ENCODE measurements around the gene RAB11FIP3. TPM values are rescaled to one million over a fixed set of nuclear protein-coding genes. Genes with fewer than 3 reads are reported as not detected.
A peak's percentile ranks its signal among the peaks of the same experiment; 100 is the strongest.
"Not testable (repeated sequence)": the region's sequence is repeated elsewhere in the genome, so short reads cannot be mapped to it uniquely, and the experiment has no call there.

The RAB11FIP3 gene
- total RNA-seq, 1 donor from 2014 or later, result 28.3 TPM

DNA sequence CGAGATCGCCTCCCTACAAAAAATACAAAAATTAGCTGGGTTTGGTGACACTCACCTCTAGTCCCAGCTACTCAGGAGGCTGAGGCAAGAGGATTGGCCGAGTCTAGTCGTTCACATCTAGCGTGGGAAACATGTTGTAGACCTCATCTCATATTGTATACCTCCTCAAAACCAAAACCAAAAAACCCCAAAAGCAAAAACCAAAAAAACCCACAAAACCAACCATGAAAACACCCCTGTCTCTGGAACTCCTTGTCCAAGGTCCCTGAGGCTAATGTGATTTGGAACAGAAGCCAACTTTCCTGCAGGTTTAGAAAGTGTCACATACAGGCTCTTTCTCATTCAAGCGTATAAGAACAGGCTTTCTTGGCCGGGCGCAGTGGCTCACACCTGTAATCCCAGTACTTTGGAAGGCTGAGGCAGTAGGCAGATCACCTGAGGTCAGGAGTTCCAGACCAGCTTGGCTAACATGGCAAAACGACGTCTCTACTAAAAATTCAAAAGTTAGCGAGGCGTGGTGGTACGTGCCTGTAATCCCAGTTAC is 29.0 kb downstream of the RAB11FIP3 start:
- DNase-seq (no peak), ATAC-seq (no peak)
- intact Hi-C loops (cut with micrococcal nuclease), result no loop called here

DNA sequence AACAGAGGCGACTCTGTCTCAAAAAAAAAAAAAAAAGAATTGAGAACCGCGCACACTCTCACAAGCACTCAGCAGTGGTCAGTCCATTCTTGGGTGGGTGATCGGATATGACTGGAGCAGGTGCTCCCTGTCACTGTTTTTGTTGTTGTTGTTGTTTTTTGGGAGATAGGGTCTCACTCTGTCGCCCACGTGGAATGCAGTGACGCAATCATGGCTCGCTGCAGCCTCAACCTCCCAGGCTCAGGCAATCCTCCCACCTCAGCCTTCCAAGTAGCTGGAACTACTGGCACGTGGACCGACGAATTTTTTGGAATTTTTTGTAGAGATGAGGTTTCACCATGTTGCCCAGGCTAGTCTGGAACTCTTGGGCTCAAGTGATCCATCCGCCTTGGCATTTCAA is 30.0 kb downstream of the RAB11FIP3 start:
- ATAC-seq (no peak), DNase-seq (no peak)
- intact Hi-C loops (cut with micrococcal nuclease), result no loop called here

DNA sequence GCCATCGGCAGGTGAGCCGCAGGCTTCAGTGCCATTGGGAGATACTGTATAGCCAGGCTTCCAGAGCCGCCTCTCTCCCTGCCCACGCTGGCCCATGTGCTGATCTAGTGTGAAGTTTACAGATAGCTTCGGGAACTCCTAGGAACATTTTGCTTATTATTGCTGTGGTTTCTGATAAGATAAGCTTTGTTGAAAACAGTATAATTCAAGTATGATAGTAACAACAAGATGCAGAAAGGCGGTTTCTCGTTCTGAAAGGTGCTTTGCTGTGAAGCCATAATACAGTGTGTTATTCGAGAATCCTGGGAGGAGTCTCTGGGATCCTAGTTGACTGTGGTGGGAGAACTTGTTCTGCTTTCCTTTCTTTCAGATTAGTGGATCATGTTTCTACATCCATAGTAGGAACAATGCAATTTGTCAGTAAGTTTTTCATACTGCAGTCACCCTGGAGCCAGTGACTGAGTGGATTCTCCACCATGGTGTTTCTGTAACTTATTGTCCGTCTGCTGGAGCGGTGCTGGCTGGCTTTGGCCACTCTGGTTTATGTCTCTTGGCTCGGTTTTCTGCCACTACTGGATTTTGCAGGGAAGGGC is 31.5 kb downstream of the RAB11FIP3 start:
- intact Hi-C loops (cut with micrococcal nuclease), result no loop called here
- peak; percentile 71 for ATAC-seq
- DNase-seq, result no peak

DNA sequence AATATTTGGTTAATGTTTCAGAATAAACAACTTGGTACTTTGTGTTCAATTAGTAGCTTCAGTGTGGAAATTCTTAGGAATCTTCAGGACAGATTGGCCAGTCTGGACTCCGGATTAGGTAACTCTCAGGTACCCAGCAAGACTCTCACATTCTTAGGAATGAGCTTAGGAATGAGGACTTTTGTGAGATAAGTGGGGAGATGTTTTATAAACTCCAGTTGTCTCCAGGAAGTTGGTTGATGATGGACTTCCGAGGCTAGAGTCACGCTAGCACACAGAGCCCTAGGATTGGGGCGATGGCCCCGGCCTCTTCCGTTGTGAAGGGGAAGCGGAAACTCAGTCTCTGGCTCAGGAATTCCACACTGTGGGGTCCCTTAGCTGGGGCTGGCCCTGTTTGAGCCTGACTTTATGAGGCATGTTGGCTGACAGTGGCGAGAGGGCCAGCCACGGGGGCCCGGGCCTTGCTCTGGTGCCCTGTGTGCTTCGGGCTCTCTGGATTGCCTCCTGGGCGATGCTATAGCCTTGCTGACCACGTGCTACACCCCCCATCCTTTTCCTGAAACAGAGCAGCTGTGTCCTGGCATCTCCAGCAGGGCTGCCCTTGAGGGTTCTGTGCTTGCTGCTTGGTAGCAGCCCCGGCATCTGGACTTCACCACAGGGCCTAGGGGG is 32.4 kb downstream of the RAB11FIP3 start:
- intact Hi-C loops (cut with micrococcal nuclease), result no loop called here
- DNase-seq, result no peak
- ATAC-seq, result peak; percentile 38

DNA sequence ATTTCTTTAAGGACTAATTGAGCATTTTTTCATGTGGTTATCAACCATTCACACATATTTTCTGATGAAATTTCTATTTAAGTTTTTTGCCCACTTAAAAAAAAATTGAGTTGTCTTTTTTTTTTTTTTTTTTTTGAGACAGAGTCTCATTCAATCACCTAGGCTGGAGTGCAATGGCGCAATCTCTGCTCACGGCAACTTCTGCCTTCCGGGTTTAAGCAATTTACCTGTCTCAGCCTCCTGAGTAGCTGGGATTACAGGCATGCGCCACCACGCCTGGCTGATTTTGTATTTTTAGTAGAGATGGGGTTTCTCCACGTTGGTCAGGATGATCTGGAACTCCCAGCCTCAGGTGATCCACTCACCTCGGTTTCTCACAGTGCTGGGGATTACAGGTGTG is 34.3 kb downstream of the RAB11FIP3 start:
- intact Hi-C loops (cut with micrococcal nuclease), result no loop called here
- ATAC-seq (no peak), DNase-seq (no peak)

DNA sequence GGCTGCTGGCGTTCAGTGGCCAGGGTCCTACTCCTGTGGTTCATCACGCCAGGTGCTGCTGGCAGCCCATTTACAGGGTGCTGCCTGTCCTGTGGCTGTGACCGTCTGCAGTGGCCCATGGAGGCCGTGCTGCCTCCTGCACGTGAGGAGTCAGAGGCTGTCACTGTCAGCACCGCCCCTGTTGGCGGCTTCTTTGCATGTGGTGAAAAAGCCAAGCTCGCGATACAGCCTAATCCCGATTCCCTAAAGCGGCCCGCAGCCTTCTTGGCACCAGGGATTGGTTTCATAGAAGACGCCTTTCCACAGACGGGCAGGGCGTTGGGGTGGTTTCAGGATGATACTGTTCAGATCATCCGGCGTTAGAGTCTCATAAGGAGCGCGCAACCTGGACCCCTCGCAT is 35.3 kb downstream of the RAB11FIP3 start:
- ATAC-seq (no peak), DNase-seq (no peak)
- intact Hi-C loops (cut with micrococcal nuclease), result no loop called here

DNA sequence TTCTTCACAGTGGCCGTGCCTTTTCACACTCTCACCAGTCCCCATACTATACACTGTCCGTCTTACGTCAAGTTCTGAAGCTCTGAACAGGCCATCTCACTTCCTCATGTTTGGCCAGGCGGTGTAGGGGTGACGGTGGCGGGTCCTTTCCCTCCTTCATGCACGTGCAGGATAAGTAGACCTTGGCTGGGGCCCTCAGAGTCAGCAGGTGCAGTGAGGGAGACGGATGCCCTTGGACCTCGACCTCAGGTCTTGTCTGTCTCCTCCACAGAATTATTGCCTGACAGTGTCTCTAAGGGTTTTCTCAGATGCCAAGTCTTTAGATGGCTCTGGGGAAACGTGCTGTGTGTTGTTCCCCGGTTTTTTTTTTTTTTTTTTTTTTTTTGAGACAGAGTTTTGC is 37.6 kb downstream of the RAB11FIP3 start:
- intact Hi-C loops (cut with micrococcal nuclease), result no loop called here
- ATAC-seq, result no peak

GRCh38 chr16:466651-467050 is 41.2 kb downstream of the RAB11FIP3 start:
- intact Hi-C loops (cut with micrococcal nuclease), result no loop called here
- DNase-seq (no peak), ATAC-seq (no peak)

More for the DNA sequence above, 37.6 kb downstream of the RAB11FIP3 start:
- no peak for DNase-seq

DNA sequence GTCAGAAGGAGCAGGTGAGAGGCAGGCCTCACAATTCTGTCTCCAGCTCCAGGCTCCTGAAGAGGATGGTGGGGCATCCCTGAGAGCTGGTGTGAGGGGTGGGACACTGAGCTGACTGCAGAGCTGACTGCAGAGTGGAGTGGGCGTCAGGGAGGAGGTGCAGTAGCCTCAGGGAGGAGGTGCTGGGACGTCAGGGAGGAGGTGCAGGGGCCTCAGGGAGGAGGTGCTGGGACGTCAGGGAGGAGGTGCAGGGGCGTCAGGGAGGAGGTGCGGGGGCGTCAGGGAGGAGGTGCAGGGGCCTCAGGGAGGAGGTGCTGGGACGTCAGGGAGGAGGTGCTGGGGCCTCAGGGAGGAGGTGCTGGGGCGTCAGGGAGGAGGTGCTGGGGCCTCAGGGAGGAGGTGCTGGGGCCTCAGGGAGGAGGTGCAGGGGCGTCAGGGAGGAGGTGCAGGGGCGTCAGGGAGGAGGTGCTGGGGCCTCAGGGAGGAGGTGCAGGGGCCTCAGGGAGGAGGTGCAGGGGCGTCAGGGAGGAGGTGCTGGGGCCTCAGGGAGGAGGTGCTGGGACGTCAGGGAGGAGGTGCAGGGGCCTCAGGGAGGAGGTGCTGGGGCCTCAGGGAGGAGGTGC is 41.9 kb downstream of the RAB11FIP3 start:
- ATAC-seq; intact Hi-C loops (cut with micrococcal nuclease); DNase-seq: not testable (repeated sequence)

DNA sequence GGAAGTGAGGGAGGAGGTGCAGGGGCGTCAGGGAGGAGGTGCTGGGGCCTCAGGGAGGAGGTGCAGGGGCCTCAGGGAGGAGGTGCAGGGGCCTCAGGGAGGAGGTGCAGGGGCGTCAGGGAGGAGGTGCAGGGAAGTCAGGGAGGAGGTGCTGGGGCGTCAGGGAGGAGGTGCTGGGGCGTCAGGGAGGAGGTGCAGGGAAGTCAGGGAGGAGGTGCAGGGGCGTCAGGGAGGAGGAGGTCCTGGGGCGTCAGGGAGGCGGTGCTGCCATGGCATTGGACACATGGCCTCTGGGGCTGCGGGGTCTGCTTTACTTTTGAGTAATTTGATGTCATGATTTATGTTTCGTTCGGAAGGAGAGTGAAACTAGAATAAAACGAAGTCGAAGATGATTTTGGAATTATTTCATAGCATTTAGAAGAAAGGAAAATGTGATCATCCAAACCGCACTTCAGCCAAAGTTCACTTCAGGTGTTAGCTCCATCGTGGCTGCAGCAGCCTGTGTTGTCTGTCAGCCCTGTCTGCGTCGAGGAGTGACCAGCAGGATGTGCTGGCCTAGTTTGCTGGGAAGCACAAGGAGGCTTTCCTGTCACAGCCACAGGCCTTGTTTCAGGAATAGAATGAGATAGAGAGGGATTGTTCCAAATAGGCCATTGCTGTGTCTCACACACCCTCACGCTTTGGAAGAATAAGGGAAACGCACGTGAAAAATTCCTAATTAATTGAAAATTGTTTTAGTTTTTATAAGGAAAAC is 42.8 kb downstream of the RAB11FIP3 start:
- ATAC-seq (no peak), DNase-seq (no peak)
- intact Hi-C loops (cut with micrococcal nuclease), result no loop called here

GRCh38 chr16:469459-469858 is 44.0 kb downstream of the RAB11FIP3 start:
- DNase-seq; ATAC-seq; intact Hi-C loops (cut with micrococcal nuclease): not testable (repeated sequence)

- intact Hi-C loops (cut with micrococcal nuclease), result no loop called here
- ATAC-seq (no peak), DNase-seq (no peak)
Measured at GRCh38 chr16:470418-470817, 45.0 kb downstream of the RAB11FIP3 start.

GRCh38 chr16:471353-472198 is 46.1 kb downstream of the RAB11FIP3 start:
- ATAC-seq (peak; percentile 84), DNase-seq (peak; percentile 40)
- intact Hi-C loops (cut with micrococcal nuclease), result no loop called here

- intact Hi-C loops (cut with micrococcal nuclease), result no loop called here
- ATAC-seq, result no peak
Measured at GRCh38 chr16:472199-472504, 46.7 kb downstream of the RAB11FIP3 start.

GRCh38 chr16:473046-474043 is 47.9 kb downstream of the RAB11FIP3 start:
- ATAC-seq, result no peak
- intact Hi-C loops (cut with micrococcal nuclease), result no loop called here
- DNase-seq, result no peak

More at GRCh38 chr16:472199-472504, 46.7 kb downstream of the RAB11FIP3 start:
- DNase-seq, result no peak

DNA sequence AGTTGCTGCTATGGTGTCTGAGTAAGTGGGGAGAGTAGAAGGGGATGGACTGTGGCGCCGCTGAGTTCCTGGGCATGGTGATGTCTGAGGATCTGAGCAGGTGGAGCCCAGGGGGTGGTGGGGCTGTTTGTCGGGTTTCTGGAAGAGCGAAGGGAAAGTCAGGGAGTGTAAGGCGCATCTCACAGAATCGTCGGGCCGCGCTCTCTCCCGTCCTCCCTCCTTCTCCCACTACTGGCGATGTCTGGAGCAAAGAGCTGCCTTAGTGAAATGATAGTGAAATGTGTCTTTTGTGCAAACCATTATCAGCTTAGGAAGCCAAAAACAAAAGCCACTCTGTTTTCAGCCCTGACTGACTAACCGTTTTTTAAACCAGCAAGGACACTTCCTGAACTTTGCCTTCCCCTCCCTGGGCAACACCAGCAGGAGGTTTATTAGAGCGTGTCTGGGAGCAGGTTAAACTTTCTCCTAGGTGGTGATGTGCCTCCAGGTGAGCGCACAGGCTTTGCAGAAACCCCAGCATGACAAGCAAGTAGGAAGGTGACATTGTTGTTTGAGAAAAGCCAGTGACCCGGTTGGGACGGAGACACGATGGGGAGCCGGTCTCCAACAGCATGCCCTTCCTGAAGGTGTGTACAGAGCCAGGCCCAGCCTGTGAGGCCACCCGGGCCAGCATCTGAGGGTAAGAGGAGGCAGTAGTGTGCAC is 49.1 kb downstream of the RAB11FIP3 start:
- ATAC-seq (no peak), DNase-seq (no peak)
- intact Hi-C loops (cut with micrococcal nuclease), result no loop called here

DNA sequence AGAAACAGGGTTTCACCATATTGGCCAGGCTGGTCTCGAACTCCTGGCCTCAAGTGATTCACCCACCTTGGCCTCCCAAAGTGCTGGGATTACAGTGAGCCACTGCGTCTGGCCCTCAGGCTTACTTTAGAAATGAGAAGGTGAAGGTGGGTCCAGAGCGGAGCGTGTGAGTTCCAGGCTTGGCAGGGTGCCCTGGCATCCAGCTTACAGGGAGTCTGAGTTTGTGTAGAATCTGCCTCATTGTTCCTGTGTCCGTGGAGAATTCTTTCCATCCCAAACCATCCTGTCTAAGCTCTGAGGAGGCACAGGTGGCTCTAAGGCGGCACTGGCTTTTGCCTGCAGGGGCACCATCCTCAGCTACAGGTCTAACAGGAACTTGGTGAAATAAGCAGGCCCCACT is 50.6 kb downstream of the RAB11FIP3 start:
- intact Hi-C loops (cut with micrococcal nuclease), result no loop called here
- peak; percentile 26 for ATAC-seq
- peak; percentile 58 for DNase-seq
